DMS53 treated with DMSO at 0.1 percent for 48 hours (cell line): Measurements from ENCODE around the gene DSCAM.

Experiments
- DNase-seq: peaks from one replicate; lab custom pipeline; 2025; ENCODE audit not compliant: unreplicated experiment; lab: John Stamatoyannopoulos, UW

Gene DSCAM

DNA sequence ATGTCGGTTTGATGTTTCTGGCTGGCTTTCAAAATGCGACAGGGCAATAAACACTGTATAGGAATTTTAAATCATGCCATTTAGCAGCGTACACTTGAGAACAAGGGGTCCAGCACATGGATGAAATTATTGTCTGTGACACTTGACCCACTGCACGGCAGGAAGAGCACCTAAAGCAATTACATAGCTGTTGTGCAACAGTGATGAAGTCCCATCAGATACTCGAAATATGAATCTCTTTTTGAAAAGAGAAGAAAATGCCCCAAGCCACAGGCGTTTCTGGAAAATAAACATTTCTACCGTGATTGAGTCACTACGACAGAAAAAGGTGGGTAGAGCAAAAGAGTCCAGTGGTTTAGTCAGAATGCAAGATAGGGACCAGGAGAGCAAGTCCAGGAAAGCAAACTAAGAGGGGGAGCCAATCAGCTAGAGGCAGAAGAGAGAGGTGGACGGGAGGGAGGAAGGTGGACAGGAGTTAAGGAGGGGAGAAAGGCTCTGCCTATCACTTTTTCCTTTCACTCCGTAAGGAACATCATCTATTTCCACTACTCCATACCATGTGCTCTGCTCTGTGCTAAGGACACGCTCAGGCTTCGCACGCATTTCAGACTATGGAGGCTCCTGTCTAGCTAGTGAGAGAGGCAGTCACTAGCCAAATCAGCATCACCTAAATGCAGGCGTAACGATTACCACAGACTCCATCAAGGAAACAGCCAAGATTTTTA lies 6.4 kb downstream of the DSCAM start:
- DNase-seq: no peak

DNA sequence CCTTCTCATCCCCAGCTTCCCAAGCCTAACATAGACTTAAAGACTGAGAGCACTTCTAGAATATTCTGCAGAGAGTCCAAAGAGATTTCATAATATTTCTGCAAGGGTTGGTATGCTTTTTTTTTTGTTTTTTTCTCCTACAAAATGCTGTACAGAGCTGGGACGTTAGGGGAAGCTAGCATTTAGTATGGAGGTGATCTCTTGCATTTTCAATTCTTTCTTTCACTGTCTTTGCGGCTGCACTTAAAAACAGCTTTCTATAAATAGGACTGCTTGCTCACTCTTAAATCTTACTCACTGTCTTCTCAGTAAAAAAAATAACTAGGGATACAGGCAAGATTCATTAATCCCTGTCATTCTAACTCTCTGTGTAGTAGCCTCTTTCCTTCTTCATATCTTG lies 7.4 kb downstream of the DSCAM start:
- DNase-seq: no peak

DNA sequence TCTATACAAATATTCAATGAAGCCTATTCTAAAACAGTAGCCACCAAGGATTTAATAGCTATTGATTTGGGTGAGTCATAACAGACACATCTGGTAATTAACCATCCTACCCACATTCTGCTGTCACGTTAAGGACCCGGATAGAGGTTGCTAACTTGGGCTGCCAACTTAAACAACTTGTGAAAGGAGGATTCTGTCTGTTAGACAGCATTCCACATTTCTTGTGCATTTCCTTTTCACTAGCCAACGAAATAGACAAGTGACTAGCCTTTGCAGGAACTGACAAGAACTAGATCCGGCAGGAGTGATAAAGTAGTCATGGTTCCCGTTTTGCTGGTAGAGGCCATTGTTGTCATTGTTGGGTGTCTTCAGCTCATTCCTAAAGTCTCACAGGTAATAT lies 9.5 kb downstream of the DSCAM start:
- no peak for DNase-seq

DNA sequence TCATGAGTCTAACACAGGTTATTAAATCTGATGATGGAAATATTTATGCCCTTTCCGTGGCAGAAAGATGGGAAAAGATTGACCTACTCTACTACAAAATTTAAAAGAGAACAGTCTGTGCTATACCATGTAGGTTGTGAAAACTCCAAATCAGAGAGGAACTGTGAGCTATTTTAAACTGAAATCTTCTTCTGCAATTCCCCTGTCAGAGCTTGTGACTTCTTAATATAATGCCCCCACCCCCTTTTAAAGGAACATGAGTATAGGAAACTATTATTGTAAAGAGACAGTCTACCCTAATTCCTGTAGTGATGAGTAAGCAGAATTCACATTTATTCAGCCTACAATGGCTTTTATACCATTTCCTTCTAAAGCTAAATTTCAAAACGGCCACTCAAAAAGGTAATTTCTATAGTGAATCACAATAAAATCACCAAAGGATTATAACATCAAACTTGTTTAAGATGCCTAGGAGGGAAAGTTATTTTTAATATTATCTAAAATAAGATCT lies 11.7 kb downstream of the DSCAM start:
- DNase-seq: no peak

DNA sequence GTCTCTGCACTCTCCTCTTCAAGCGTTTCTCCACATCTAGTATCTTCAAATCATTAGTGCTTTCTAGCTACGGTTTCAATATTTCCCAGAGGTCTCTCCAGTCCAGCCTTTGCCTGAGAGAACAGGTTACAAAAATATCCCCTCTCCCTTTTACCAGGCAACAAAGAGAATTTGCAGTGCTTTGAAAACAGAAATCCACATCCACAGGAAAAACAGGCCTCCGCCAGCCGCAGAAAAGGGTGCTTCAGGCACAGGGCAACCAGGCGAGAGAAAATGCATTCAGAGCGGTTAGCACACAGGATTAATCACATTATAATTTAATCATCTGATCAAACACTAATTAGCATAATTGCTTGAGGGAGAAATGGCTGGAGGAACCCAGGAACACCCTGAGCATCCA lies 13.8 kb downstream of the DSCAM start:
- DNase-seq: no peak

DNA sequence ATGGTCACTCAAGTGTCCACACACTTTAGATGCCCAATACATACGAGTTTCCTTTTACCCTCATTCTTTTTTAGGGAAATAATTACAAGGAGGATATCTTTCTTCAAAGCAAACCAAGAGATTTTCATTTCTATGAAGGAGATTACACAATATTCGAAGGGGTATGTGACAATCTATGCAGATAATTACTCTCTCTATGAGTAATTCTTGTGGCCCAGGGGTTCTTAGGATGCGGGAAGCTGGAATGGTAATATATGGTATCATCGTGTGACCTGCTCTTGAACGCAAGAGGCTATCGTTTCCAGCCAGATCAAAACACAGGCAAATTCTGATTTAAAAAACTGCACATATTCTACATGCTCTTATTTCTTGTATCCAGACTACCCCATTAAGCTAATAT lies 14.6 kb downstream of the DSCAM start:
- no peak for DNase-seq

DNA sequence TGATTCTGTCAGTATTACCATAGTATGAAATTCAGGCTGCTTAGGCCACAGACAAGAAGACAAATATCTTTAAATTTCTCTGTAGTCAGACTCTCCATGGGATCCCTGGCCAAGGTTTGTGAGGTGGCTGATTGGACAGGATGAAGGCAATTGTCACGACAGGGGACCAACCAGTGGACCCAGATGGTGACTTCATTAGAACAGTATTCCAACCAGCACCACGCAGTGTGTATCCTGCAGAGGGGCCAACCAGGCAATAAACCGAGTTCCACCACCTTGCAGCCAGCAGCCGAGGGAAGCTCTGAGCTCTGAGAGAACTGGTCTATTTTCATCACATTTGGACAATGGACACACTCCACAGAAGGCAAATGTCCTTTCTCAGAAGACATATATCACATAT lies 16.1 kb downstream of the DSCAM start:
- DNase-seq: no peak

DNA sequence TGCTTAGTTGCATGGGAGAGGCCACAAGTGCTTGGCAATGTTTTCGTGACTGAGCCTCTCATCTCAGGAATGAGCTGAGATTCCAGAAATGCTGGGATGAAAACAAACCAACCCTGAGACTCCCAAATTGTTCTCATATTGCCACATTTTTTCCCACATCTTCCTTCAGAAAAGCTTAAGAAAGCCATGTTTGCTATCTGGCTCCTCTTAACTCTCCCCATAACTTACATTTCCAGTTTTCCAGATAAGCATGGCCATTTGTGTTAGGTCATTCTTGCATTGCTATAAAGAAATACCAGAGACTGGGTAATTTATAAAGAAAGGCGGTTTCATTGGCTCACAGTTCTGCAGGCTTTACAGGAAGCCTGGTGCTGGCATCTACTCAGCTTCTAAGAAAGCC lies 17.2 kb downstream of the DSCAM start:
- DNase-seq: no peak

DNA sequence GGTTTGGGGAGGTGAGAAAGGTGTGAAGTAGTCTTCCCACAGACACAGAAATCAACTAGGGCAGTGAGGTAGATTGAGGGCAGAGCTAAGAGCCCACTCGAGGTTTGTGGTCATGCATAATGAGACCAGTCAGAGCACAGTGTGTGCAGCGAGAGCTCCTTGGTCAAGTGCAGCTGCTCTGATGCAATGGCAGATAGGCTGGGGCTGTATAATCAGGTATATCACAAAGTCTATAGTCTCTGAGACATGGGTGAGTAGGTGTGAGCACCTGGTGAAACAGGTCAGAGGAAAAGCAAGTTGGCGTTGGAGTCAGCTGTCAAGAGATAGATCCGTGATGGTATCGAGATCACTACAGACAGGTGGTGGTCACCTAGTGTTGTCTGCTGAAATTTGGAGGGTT lies 17.6 kb downstream of the DSCAM start:
- no peak for DNase-seq

DNA sequence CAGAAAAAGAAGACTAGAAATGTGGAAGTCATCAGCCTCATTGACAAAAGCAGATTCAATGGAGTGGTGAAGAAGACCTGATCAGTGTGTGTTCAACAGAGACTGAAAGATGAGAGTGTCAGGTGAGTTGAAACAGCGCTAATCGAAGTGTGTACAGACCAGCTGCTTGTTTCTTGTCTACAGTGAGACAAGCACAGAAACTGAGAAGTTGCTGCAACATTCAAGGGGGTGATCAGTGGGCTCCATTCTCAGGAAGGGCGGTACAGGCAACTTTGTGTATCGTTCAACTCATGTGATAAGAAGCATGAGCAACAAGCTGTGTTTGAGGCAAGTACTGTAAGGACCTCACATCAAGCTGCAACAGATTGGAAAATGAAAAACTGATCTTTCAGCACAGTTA lies 19.4 kb downstream of the DSCAM start:
- DNase-seq: no peak

DNA sequence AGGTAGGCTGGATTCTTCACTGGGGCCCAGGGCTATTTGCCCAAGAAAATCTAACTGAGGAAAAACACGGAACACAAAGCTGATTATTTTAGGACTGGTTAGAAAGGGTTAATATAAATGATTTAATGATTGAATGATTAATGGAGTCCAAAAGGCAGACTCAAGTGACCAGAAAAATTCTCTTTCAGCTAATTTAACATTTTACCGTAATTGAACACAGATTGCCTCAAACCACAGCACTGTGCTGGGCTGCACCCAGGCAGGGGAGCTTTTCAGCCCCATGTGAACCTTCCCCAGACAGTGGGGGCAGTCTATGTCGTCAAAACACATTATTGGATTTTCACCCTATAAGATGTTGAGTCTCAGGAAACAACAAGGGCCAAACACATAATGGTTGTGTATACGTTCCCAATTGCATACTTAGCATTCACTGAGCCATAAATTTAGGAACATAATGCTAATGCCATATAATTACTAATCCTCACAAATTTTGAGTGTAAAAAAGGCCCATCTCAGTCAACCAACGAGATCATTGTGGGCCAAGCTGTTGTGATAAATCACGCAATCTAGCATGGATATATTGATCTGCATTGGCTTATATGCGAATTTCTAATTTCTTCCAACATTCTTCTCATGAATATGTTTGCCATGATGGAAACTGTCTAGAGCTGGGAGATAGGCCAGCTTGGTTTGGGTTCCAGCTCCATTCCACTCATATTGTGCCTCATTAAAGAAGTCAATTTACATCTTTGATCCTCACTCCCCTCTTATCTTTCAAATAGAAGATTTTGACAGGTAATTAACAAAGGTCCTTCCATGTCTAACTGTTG lies 27.7 kb downstream of the DSCAM start:
- DNase-seq: no peak

DNA sequence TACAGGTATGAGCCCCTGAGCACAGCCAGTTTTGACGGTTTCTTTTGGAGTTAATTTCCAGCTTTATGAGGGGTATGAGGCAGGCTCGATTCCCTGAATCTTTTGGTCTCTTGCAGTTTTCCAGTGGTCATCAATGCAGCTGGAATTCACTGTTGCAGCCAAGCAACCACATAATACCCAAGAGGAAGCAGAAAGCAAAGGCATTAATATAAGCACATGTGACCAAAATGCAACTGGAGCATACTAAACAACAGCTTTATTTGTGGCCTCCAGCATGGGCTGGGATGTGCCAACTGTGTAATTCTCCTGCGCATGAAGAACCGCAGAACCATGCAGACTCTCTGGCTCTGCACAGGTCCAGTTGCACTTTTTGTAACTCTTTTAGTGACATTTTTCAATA lies 33.0 kb downstream of the DSCAM start:
- DNase-seq: no peak

DNA sequence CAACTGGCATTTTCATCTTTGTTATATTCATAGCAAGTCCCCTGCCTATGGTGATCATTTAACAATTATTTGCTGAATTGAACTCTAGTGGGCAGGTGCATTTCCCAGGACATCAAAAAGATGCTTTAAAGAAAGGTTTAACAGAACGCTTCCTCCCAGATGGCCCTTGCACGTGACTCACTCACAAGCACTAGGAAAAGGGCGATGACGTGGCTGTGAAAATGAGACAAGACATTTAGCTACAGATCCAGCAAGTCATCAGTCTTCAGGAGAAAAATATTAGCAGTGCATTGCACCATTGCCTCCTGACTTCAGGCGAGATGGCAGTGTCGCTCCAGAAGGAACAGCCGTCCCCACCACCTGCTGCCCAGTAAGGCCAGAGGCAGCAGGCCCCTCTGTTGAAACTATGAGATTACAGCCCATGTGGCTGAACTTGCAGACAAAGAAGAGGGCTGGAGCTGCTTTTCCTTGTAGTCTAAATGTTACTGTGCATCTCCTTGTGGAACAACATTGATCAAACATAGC lies 37.2 kb downstream of the DSCAM start:
- DNase-seq: no peak

DNA sequence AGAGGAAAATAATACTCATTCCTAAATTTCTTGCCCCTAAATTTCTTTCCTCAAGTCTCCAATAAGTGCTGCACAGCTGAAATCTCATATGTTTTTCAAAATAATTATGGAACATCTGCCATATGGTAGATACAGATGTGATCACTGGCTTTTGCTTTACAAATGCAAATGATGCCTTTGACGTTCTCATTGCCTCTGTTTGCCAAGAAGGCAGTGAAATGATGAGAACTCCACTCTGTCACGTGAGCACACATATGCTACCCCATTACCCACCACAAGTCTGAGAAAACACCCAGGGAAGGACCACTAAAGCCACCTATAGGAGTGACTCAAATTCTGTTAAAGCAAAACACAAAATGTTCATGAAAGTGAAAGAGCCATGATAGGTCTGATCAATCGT lies 43.9 kb downstream of the DSCAM start:
- no peak for DNase-seq

DNA sequence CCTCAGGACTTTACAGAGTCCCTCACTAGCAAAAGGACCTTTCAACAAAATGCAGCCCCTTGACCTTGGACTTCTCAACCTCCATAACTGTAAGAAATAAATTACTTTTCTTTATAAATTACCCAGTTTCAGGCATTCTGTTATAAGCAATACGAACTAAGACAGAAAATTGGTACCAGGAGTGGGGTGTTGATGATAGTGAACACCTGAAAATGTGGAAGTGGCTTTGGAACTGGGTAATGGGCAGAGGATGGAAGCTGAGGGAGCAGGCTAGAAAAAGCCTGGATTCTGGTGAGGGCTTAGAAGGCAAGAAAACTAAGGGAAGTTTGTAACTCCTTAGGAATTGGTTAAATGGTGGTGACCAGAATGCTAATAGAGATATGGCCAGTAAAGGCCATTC lies 46.8 kb downstream of the DSCAM start:
- no peak for DNase-seq

DNA sequence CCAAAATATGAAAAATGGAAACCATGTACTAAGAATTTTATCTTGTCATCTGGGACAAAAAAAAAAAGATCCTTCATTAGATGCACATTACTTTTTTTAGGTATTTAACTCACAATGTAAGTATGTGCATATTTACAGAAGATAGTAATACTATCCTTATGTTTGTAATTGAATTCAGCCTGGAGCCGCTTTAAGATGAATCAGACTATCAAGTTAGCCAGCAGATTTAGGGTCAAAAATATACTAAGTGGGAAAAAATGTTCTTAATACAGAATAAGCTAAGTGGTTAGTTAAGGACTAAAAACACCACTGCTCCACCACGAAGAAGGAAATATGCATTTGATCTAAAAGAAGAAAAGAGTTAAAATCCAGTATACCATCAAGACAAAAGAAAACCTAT lies 49.1 kb downstream of the DSCAM start:
- no peak for DNase-seq

DNA sequence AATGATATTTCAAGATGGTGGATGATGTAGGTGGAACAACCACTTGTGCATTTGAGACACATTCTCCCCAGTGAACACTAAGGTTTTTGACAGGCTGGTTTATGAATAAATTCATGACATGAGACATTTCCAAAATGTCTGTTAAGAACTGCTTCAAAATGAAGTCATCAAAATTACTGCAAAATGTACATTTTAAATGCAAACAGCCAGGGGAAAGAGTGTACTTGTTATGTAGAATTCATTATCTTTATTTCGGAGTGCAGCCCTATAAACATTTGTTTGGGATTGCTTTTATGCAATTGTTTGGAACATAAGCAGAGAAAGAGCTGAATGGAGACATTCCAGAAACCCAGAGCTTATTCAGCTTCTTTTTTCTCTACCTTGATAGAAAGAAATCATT lies 49.5 kb downstream of the DSCAM start:
- DNase-seq: no peak

DNA sequence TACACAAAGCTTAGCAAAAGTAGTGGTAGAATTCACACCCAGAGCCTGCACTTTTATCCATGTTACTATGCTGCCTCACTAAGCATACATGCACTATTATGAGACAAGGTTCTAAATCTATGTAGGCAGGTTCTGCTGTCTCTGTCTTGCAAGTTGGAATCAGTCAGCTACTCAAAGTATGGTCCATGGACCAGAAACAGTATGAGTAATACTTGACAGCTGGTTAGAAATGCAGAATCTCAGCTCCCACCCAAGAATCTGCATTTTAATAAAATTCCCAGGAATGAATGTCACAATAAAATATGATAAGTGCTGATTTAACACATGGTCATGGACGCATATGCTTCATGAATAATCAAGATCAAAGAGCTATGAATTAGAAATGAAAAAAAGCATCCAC lies 50.5 kb downstream of the DSCAM start:
- DNase-seq: no peak

DNA sequence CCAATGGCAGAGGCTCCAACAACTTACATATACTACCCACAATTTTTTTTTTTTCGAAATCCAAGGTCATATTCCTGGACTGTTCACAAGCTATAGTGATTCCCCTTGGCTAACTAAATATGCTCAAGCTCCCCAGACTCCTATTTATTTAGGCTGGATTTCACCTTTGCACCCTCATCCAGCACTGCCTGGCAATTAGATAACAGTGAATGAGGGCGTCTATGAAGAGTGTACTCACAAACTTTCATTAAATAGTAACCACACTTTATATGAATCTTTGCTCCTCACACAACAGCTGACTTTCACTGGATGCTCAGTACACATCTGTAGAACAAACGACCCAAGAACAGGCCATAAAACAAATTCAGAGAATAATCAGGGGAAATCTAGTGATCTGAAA lies 51.6 kb downstream of the DSCAM start:
- DNase-seq: no peak

DNA sequence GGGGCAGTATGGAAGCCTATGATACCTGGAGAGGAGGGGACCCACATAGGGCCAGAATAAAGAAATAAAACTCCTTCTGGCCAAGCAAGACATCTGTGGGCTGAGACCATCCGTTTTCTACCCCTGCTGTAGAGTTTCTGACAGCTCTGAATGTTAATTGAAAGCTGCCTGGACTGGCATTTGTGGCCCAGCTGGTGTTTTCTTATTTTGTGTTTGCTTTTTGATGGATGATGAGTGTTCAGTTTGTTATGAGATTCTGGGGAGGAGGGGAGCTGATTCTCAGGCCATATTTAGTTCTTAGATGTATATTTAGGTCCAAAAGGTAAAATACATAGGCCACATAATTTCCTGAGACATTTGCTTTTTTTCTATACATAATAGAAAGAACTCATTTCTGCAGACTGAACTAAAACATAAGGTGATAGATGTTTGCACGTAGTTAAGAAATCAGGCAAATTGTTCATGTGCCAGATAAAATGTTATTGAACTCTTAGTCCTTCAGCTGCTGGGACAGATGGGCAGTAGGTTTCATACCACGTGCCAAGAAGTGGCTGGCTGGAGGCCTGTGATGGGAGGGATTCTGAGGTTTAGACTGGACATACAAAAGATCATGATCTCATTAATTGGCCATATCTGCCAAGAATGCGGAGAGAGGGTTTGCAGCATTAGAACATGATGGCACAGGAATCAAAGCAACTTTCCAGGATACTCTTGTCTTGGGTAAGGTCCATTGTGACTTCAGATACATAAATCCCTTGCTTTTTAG lies 54.1 kb downstream of the DSCAM start:
- DNase-seq: no peak

DNA sequence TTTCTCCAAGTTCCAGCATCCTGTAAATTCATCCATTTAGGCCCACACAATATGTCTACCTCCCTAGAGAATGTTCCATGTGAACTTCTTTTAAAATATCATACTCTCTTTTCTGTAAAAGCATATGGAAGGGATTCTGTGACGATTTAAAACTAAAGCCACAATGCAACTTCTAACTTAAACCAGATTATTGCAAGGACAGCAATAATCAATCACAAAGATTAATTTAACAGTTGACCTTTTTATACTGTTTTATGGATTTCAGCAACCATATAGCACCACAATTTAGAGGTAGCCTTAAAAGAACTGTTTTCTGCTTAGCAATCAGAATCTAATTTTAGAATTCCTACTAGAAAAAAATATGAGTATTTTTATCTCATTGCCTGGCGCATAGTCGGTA lies 58.3 kb downstream of the DSCAM start:
- no peak for DNase-seq

DNA sequence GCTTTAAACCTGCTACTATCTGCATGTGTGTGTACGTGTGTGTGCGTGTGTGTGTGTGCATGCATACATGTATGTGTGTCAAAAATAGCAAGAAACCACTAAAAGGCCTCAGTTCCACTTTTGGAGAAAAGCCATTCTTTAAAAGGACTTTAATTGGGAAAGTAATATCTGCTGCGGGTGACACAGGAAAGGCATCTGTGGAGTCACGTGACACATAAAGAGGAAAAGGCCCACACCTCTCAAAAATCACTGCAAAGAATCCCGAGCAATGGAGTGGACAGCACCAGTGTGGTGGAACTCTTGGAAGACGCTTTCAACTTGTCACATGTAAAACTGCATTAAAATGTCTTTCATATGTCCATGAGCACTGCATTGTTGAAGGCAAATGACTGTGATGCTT lies 63.6 kb downstream of the DSCAM start:
- no peak for DNase-seq
